NCI-H2227 (cell line): ENCODE data around the gene NPFF.

Experiments used
- DNase-seq: peaks from one replicate; lab custom pipeline; 2025; ENCODE audit not compliant: unreplicated experiment; lab: John Stamatoyannopoulos, UW

The NPFF gene

GRCh38 chr12:53479331-53479730, 28.0 kb downstream of the NPFF start:
- DNase-seq, result no peak

GRCh38 chr12:53478865-53479264, 28.4 kb downstream of the NPFF start:
- DNase-seq, result no peak

- DNase-seq, result peak; percentile 17
Observed at GRCh38 chr12:53476769-53477209, 30.5 kb downstream of the NPFF start.

GRCh38 chr12:53474819-53475218, 32.5 kb downstream of the NPFF start:
- DNase-seq, result no peak

- DNase-seq, result no peak
Observed at GRCh38 chr12:53474077-53474476, 33.2 kb downstream of the NPFF start.

GRCh38 chr12:53472056-53472582, 35.2 kb downstream of the NPFF start:
- no peak for DNase-seq

GRCh38 chr12:53468282-53468681, 39.0 kb downstream of the NPFF start:
- DNase-seq, result no peak

- no peak for DNase-seq
Observed at GRCh38 chr12:53467880-53468279, 39.4 kb downstream of the NPFF start.

- DNase-seq, result no peak
Observed at GRCh38 chr12:53467082-53467481, 40.2 kb downstream of the NPFF start.

- no peak for DNase-seq
Observed at GRCh38 chr12:53466640-53467039, 40.6 kb downstream of the NPFF start.

- no peak for DNase-seq
Observed at GRCh38 chr12:53465679-53466078, 41.6 kb downstream of the NPFF start.

- DNase-seq, result no peak
Observed at GRCh38 chr12:53464685-53465418, 42.4 kb downstream of the NPFF start.

GRCh38 chr12:53463802-53464560, 43.3 kb downstream of the NPFF start:
- no peak for DNase-seq

GRCh38 chr12:53462935-53463334, 44.3 kb downstream of the NPFF start:
- DNase-seq, result no peak

GRCh38 chr12:53461591-53461990, 45.7 kb downstream of the NPFF start:
- no peak for DNase-seq

GRCh38 chr12:53461059-53461458, 46.2 kb downstream of the NPFF start:
- peak; percentile 19 for DNase-seq

GRCh38 chr12:53459097-53459496, 48.2 kb downstream of the NPFF start:
- no peak for DNase-seq
